GM15510 (cell line): ENCODE data around the gene IPCEF1.

Experiments used
- POLR2A ChIP-seq: IDR thresholded peaks from 3 replicates; pipeline ENCODE4 v1.6.1; 2011; ENCODE audit warnings: borderline replicate concordance; ENCODE audit not compliant: insufficient read length; ENCODE audit errors: extremely low read depth

The IPCEF1 gene

GRCh38 chr6:154381548-154381947 lies 24.9 kb upstream of the IPCEF1 start:
- TF ChIP-seq POLR2A, result no peak

GRCh38 chr6:154380741-154381140 lies 24.1 kb upstream of the IPCEF1 start:
- no peak for TF ChIP-seq POLR2A

- no peak for TF ChIP-seq POLR2A
These were observed 23.0 kb upstream of the IPCEF1 start for GRCh38 chr6:154379585-154379984.

GRCh38 chr6:154378518-154378917 lies 21.9 kb upstream of the IPCEF1 start:
- TF ChIP-seq POLR2A, result no peak

GRCh38 chr6:154377726-154378125 lies 21.1 kb upstream of the IPCEF1 start:
- no peak for TF ChIP-seq POLR2A

- no peak for TF ChIP-seq POLR2A
These were observed 17.4 kb upstream of the IPCEF1 start for GRCh38 chr6:154373971-154374370.

GRCh38 chr6:154371281-154371680 lies 14.7 kb upstream of the IPCEF1 start:
- TF ChIP-seq POLR2A, result no peak

- no peak for TF ChIP-seq POLR2A
These were observed 13.9 kb upstream of the IPCEF1 start for GRCh38 chr6:154370545-154370944.

GRCh38 chr6:154367839-154368695 lies 11.5 kb upstream of the IPCEF1 start:
- TF ChIP-seq POLR2A, result no peak

GRCh38 chr6:154367336-154367735 lies 10.7 kb upstream of the IPCEF1 start:
- TF ChIP-seq POLR2A, result no peak

- no peak for TF ChIP-seq POLR2A
These were observed 7.2 kb upstream of the IPCEF1 start for GRCh38 chr6:154363821-154364220.

GRCh38 chr6:154361476-154361875 lies 4.9 kb upstream of the IPCEF1 start:
- TF ChIP-seq POLR2A, result no peak

GRCh38 chr6:154360476-154360875 lies 3.9 kb upstream of the IPCEF1 start:
- no peak for TF ChIP-seq POLR2A

- no peak for TF ChIP-seq POLR2A
These were observed 3.1 kb upstream of the IPCEF1 start for GRCh38 chr6:154359679-154360078.

- TF ChIP-seq POLR2A, result no peak
These were observed 2.6 kb upstream of the IPCEF1 start for GRCh38 chr6:154359161-154359574.

GRCh38 chr6:154358019-154358545 lies 1.5 kb upstream of the IPCEF1 start:
- TF ChIP-seq POLR2A, result no peak
